GM23338 (cell line): Measurements from ENCODE around the gene OR5D16. TPM values are rescaled to one million over a fixed set of nuclear protein-coding genes. Genes with fewer than 3 reads are reported as not detected.

ENCODE experiments used
- ATAC-seq: fragments of 200-7000 bp; cut with Tn5 transposase; 3 replicates; pipeline ENCODE4 v1.9.1; 2020
- DNase-seq: peaks from one replicate; pipeline ENCODE4 v3.0.0-alpha.2; 2015; ENCODE audit warnings: low spot score
- H2AFZ ChIP-seq: fragments of 200-600 bp; sonication (generic); 2 replicates; pipeline ENCODE4 v1.8.0; 2016; ENCODE audit warnings: antibody characterized with exemption, mild to moderate bottlenecking, moderate library complexity
- H3F3A ChIP-seq: fragments of 200-600 bp; sonication (generic); replicated peaks from 2 replicates; pipeline ENCODE4 v1.8.0; 2017; ENCODE audit warnings: antibody characterized with exemption, mixed run types, low read depth
- H3K27ac ChIP-seq: fragments of 200-600 bp; sonication (generic); 2 replicates; pipeline ENCODE4 v1.6.1; 2016; ENCODE audit warnings: low read depth
- H3K27me3 ChIP-seq: fragments of 200-600 bp; sonication (generic); 2 replicates; pipeline ENCODE4 v1.8.0; 2016; ENCODE audit warnings: mild to moderate bottlenecking, mixed run types, moderate library complexity; ENCODE audit not compliant: insufficient read depth
- H3K36me3 ChIP-seq: fragments of 200-600 bp; sonication (generic); 2 replicates; pipeline ENCODE4 v1.8.0; 2016; ENCODE audit warnings: mild to moderate bottlenecking; ENCODE audit not compliant: insufficient read depth
- H3K4me1 ChIP-seq: fragments of 200-600 bp; sonication (generic); 2 replicates; pipeline ENCODE4 v1.8.0; 2016; ENCODE audit warnings: mild to moderate bottlenecking, moderate library complexity; ENCODE audit not compliant: insufficient read depth
- H3K4me2 ChIP-seq: fragments of 200-600 bp; sonication (generic); 2 replicates; pipeline ENCODE4 v1.7.1; 2017; ENCODE audit warnings: mixed run types
- H3K4me3 ChIP-seq: fragments of 200-600 bp; sonication (generic); 2 replicates; pipeline ENCODE4 v1.6.1; 2016; ENCODE audit warnings: mixed run types
- H3K79me2 ChIP-seq: fragments of 200-600 bp; sonication (generic); replicated peaks from 2 replicates; pipeline ENCODE4 v1.8.0; 2017; ENCODE audit warnings: mild to moderate bottlenecking; ENCODE audit not compliant: insufficient read depth
- H3K9me2 ChIP-seq: fragments of 200-600 bp; sonication (generic); 2 replicates; pipeline ENCODE4 v1.8.0; 2017; ENCODE audit not compliant: insufficient read depth
- H4K20me1 ChIP-seq: fragments of 200-600 bp; sonication (generic); replicated peaks from 2 replicates; pipeline ENCODE4 v1.8.0; 2017; ENCODE audit warnings: mild to moderate bottlenecking; ENCODE audit not compliant: insufficient read depth
- H3K27ac Mint-ChIP-seq: 2 replicates; pipeline ENCODE4 v1.8.0; 2020; ENCODE audit warnings: inconsistent platforms, mild to moderate bottlenecking, moderate library complexity, mixed read lengths
- H3K27me3 Mint-ChIP-seq: 3 replicates; pipeline ENCODE4 v1.8.0; 2022; ENCODE audit warnings: low read depth, mild to moderate bottlenecking, moderate library complexity, mixed read lengths, inconsistent platforms; ENCODE audit not compliant: insufficient read depth, poor library complexity
- H3K36me3 Mint-ChIP-seq: 3 replicates; pipeline ENCODE4 v1.8.0; 2021; ENCODE audit warnings: low read depth, mild to moderate bottlenecking, inconsistent platforms, moderate library complexity, mixed read lengths
- H3K4me1 Mint-ChIP-seq: 3 replicates; pipeline ENCODE4 v1.8.0; 2020; ENCODE audit warnings: mild to moderate bottlenecking, inconsistent platforms, mixed read lengths
- H3K4me3 Mint-ChIP-seq: 3 replicates; pipeline ENCODE4 v1.8.0; 2021; ENCODE audit warnings: moderate library complexity, mild to moderate bottlenecking, inconsistent platforms, mixed read lengths
- H3K9me3 Mint-ChIP-seq: 3 replicates; pipeline ENCODE4 v1.8.0; 2020; ENCODE audit warnings: moderate library complexity, mild to moderate bottlenecking, inconsistent platforms, mixed read lengths
- CREB1 ChIP-seq: fragments of 250-450 bp; sonication (Bioruptor Pico); IDR thresholded peaks from 2 replicates; pipeline ENCODE4 v1.5.0; 2020; ENCODE audit warnings: low read depth, mild to moderate bottlenecking, moderate library complexity
- CTCF ChIP-seq, 2 experiments: fragments of 200-600 bp in 1 of 2; sonication (generic) in 1 of 2; conservative IDR thresholded peaks; 2 replicates each; pipeline versions ENCODE4 v1.5.1 to v1.6.1; 2016 to 2017; ENCODE audit warnings: antibody characterized with exemption in 2 of 2, low read depth in 2 of 2, mild to moderate bottlenecking in 2 of 2, moderate library complexity in 1 of 2
- ETS1 ChIP-seq: IDR thresholded peaks from 2 replicates; pipeline ENCODE4 v1.6.1; 2016; ENCODE audit warnings: antibody characterized with exemption
- EZH2 ChIP-seq: fragments of 200-600 bp; sonication (generic); IDR thresholded peaks from one replicate; pipeline ENCODE4 v1.8.0; 2017; ENCODE audit warnings: antibody characterized with exemption, mild to moderate bottlenecking, low read depth; ENCODE audit not compliant: unreplicated experiment
- EZH2phosphoT487 ChIP-seq: fragments of 200-600 bp; sonication (generic); IDR thresholded peaks from one replicate; pipeline ENCODE4 v1.8.1; 2018; ENCODE audit warnings: antibody characterized with exemption; ENCODE audit not compliant: unreplicated experiment
- STAT1 ChIP-seq: IDR thresholded peaks from one replicate; pipeline ENCODE4 v1.6.1; 2016; ENCODE audit warnings: antibody characterized with exemption; ENCODE audit not compliant: unreplicated experiment
- ZNF114 ChIP-seq: fragments of 250-450 bp; sonication (Bioruptor Pico); IDR thresholded peaks from 2 replicates; pipeline ENCODE4 v1.5.0; 2020; ENCODE audit warnings: mild to moderate bottlenecking, moderate library complexity
- ZNF331 ChIP-seq: fragments of 250-450 bp; sonication (Bioruptor Pico); IDR thresholded peaks from 2 replicates; pipeline ENCODE4 v1.5.0; 2020; ENCODE audit warnings: low read depth, mild to moderate bottlenecking, moderate library complexity
- ZNF462 ChIP-seq: fragments of 250-450 bp; sonication (Bioruptor Pico); IDR thresholded peaks from 2 replicates; pipeline ENCODE4 v1.5.0; 2020; ENCODE audit warnings: mild to moderate bottlenecking, moderate library complexity
- polyA plus RNA-seq: library from polyadenylated mRNA; unstranded; fragments of >200 nt; fragmentation: Nextera tagmentation; extraction: Ambion mirVana; gene quantifications from 2 replicates; pipeline ENCODE4 v1.2.1, GENCODE V29; 2016
- total RNA-seq: library from RNA; depleted of rRNA; stranded (reverse); fragments of >200 nt; shearing (Covaris generic); gene quantifications from 2 replicates; pipeline ENCODE4 v1.2.3, GENCODE V29; 2014

OR5D16 gene
- total and polyA plus RNA-seq, 2 experiments from 2014 or later = not detected

GRCh38 chr11:55826919-55827318 is 11.6 kb upstream of the OR5D16 start, which contains the start of gene OR5L2:
OR5L2 (plus strand) TSS chr11:55827219; CDS start chr11:55827219, 0 bp downstream.
- H3K4me1 Mint-ChIP-seq = no peaks in the 10 kb centered on the region
- no peaks in the 10 kb centered on the region for H3F3A ChIP-seq
- peaks cover 2% of the 10 kb centered on the region for H3K27me3 Mint-ChIP-seq
- H3K9me2 ChIP-seq = no peaks in the 10 kb centered on the region
- H3K79me2 ChIP-seq = no peaks in the 10 kb centered on the region
- H2AFZ ChIP-seq = no peak within 1 kb of the TSS
- no peak for TF ChIP-seq ZNF114 (CRISPR knock-in tag)
- no peak for TF ChIP-seq ZNF331 (CRISPR knock-in tag)
- no peak for TF ChIP-seq ETS1
- TF ChIP-seq EZH2phosphoT487 = no peak
- TF ChIP-seq CTCF (conservative IDR thresholded peaks at IDR 0.05; ENCODE audit: low read depth in 2 of 2) = no peak
- H3K9me3 Mint-ChIP-seq = peaks cover 80% of the 10 kb centered on the region
- peaks cover 16% of the 10 kb centered on the region; the same call in 2 of the 3 replicates for H3K36me3 Mint-ChIP-seq
- DNase-seq (no peak), ATAC-seq (no peak)
- no peak within 1 kb of the TSS for H3K27ac ChIP-seq
- no peaks in the 10 kb centered on the region for H3K4me1 ChIP-seq
- H4K20me1 ChIP-seq = no peaks in the 10 kb centered on the region
- H3K27me3 ChIP-seq = no peaks in the 10 kb centered on the region
- H3K4me3 Mint-ChIP-seq = no peak within 1 kb of the TSS
- no peak within 1 kb of the TSS for H3K27ac Mint-ChIP-seq
- H3K36me3 ChIP-seq = no peaks in the 10 kb centered on the region
- no peak within 1 kb of the TSS for H3K4me2 ChIP-seq
- H3K4me3 ChIP-seq = no peak within 1 kb of the TSS

- Histone ChIP-seq H3K4me2 (no peak overlapping the region), H3K27ac (no peak overlapping the region), H3K36me3 (no peaks in the 10 kb centered on the region), H3K79me2 (no peaks in the 10 kb centered on the region), H3K9me2 (no peaks in the 10 kb centered on the region), H3K4me3 (no peak overlapping the region), H4K20me1 (no peaks in the 10 kb centered on the region), H3K4me1 (no peaks in the 10 kb centered on the region), H3K27me3 (no peaks in the 10 kb centered on the region), H2AFZ (no peak overlapping the region), H3F3A (no peaks in the 10 kb centered on the region)
- Mint-ChIP-seq H3K36me3 (peaks cover 10% of the 10 kb centered on the region; the same call in 1 of the 3 replicates), H3K4me3 (no peak overlapping the region), H3K9me3 (peaks cover 84% of the 10 kb centered on the region), H3K27ac (no peak overlapping the region), H3K27me3 (no peaks in the 10 kb centered on the region), H3K4me1 (no peaks in the 10 kb centered on the region)
- no peak for DNase-seq
- ATAC-seq = no peak
- TF ChIP-seq ZNF331 (CRISPR knock-in tag) (no peak), CTCF (conservative IDR thresholded peaks at IDR 0.05; ENCODE audit: low read depth in 2 of 2) (no peak), ZNF462 (CRISPR knock-in tag) (no peak), EZH2phosphoT487 (no peak), EZH2 (no peak), CREB1 (CRISPR knock-in tag) (no peak), STAT1 (no peak)
Measured at GRCh38 chr11:55847453-55847852, 8.9 kb downstream of the OR5D16 start.
